CD4-positive, alpha-beta T cell treated with Interleukin-1 beta for 1 hour (primary cell): ENCODE results near the gene PTGER3.
A peak's percentile ranks its signal among the peaks of the same experiment; 100 is the strongest.

Source experiments
- DNase-seq, 2 donors: peaks; one replicate each; pipeline ENCODE4 v3.0.0-alpha.2; 2020 to 2022

PTGER3 gene

GRCh38 chr1:71047635-71048607, at the start of gene PTGER3:
PTGER3 (minus strand) TSS chr1:71047816; CDS start chr1:71047577, 239 bp downstream.
- DNase-seq: peak; percentile 23 to 38

DNA sequence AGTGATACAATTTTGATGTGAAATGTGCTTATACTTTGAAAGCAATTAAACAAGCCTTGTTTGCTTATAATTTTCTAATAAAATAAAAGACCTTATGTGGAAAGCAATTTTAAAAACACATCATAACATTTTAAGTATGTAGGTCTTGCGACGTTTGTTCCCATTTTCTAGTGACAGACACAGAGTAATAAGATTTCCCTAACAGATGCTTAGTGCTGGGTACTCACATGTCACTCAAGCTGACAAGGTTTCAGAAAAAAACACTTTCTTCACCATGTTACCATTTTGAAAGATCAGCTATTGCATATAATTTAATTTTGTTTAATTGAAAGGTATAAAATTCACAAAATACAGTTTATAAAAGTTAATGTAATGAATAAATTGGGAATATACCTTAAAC, 47.3 kb upstream of the PTGER3 start:
- no peak for DNase-seq

DNA sequence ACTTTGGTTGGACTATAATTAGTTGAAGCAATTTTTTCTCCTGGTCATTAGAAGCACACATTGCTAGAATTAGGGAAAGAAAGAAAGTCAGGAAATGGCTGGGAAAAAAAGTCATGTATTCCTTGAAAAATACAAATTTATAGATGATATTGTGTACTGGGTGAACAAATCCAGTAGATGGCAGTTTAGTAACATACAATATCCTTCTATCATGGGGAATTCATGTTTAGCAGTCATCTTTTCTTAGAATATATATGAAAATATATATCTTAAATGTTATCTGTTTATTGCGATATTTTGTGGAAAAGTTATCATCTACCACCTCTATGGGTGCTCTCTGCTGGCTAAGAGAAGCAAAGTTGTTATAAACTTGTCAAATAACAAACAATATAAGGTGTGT, 46.3 kb upstream of the PTGER3 start:
- no peak for DNase-seq

DNA sequence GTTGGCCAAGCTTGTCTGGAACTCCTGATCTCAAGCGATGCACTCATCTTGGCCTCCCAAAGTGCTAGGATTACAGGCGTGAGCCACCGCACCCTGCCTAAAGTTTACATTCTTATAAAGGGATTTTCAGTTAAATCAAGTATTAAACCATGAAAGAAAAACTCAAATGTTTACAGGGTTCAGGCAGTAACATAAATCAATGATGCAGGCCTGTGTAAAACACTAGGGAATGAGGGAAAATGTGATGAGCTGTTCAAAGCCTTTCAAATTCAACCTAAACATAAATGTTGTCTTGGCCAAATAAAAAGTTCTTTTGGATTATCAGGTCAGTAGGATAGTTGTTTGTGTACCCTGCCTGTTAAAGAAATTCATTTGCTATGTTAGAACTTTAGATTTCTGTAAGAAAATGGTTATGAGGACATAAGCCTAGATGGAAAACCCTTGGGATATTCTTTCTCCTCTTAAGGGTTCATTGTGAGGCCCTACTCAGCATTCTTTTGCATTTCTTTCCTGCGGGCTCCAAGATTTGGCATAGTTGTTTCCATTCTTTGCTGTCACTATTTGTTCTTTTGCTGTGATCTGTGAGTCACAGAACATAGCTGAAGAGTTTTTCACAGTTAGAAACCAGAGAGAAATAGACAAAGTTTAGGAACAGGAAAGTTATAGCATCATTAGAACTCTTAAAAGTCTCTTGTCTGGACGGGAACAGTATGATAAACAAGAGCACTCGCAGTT, 42.1 kb upstream of the PTGER3 start:
- DNase-seq: no peak

DNA sequence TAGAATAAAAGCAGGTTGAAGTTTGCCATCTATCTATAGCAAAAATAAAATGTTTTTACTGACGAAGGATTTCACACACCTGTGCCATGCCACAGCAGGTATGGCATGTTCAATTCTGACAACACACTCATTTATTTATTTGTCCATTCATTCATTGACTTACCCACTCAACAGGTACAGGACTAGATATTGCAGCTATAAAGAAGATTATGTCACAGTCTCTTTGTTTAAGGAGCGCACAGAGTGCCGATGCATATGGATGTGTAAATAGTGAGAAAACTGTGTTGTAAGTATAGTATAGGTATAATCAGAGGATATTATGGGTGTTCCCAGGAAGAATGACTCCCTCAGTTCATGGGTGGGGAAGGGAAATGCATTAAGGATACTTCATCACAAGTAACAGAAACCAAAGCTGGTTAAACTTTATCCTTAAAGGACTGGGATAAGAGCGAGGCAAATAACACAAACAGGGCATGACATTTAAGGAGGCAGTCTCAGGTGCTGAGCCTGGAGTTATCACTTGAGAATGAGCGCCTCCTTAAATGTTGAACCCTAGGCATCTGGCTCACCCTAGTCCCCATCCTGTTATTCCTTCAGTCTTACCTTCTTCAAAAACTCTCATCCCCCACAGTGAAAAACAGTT, 41.1 kb upstream of the PTGER3 start:
- DNase-seq: no peak

GRCh38 chr1:71087713-71088112, 40.1 kb upstream of the PTGER3 start:
- DNase-seq: no peak

DNA sequence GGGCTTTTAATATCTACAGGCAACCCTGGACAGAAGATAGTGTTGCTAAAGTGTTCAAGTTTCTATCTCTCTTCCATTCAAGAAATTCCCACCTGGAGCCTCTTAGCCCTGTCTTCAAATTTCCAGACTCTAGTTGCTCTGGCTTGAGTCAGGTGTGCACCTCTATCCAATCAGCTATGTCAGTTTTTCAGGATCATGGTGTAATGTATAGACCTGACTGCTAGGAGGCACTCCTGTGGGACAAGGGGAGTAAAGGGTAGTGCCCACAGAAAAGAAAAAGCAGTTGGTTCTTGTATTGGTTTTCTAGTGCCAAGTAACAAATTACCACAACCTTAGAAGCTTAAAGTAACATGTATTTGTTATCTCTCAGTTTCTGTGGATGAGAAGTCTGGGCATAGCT, 39.4 kb upstream of the PTGER3 start:
- DNase-seq: no peak

DNA sequence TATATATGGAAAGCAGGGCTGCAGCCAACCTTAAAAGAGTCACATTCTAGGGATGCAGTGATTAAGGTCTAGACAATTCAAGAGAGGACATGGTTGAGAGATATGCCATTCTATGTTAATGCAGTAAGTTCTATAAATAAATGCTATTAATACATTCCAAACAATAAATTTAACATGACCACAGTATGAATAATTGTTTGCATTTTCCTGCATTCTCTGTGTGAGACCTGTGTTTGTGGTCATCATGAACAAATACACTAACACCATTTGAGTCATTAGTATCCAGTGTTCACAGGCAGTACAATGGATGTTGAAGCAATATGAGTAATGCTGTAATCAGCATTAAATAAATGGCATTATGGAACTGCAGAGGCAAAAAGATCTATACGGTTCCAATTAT, 38.7 kb upstream of the PTGER3 start:
- no peak for DNase-seq

DNA sequence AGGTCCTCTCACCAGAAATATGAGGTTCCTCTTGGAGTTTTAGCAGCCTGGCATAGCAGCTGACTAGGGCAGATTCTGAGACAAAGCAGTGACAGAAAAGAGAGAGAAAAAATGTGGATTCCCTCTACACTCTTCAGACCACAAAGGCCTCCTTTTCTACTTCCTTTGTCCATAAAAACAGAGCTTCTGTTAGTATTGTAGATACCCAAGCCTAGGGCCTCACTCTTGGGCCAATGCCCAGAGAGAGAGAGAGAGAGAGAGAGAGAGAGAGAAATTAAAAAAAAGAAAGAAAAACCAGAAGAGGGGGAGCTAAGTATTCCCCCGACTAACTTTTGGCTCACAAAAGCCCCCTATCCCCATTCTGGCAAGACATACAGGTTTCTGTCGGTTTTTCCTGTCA, 35.7 kb upstream of the PTGER3 start:
- DNase-seq: no peak

DNA sequence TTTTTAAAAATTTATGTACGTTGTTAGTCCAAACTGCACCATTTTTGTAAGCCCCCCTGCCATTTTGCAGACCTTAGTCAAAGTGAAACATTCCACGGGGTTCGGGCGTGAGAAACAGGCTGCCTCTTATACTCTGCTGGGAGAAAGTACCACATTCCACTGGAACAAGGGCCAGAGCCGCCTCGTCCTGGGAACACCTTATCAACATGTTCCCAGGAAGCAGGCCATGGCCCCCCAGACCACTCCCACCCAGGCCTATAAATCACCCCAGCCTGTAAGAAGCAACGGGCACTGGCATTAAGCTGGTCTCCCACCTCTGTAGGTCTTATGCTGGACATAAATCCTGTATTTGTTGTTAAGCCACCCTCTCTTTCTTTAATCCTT, 34.1 kb upstream of the PTGER3 start:
- no peak for DNase-seq

- DNase-seq: peak; percentile 93 to 94
Observed at GRCh38 chr1:71080739-71081696, 33.4 kb upstream of the PTGER3 start, which contains the start of gene ZRANB2. ZRANB2 (minus strand) TSS chr1:71081035; CDS start chr1:71080995, 40 bp downstream.

GRCh38 chr1:71080230-71080738, 32.7 kb upstream of the PTGER3 start:
- DNase-seq: peak in 1 of 2 donors; percentile 7

GRCh38 chr1:71074681-71075080, 27.1 kb upstream of the PTGER3 start:
- no peak for DNase-seq

DNA sequence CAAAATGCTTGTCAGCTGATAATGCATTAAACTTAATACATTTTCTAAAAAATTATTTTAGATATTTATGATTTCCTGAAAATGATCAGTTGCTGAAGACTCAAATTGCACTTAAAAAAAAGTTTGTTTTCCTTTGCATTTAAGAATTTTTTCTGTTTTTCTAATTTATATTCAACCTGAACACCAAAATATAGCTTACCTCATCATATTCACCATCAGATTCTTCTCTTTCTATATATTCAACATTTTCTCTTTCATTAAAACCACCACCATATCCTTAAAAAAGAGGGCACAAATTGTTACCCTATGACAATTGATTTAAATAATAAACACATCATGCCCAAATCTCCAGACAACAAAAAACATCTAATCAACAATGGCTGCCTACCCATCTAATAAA, 24.7 kb upstream of the PTGER3 start:
- no peak for DNase-seq

GRCh38 chr1:71071720-71072119, 24.1 kb upstream of the PTGER3 start:
- no peak for DNase-seq

- DNase-seq: no peak
Observed at GRCh38 chr1:71068325-71069240, 21.0 kb upstream of the PTGER3 start.

GRCh38 chr1:71054791-71055190, 7.2 kb upstream of the PTGER3 start:
- no peak for DNase-seq

GRCh38 chr1:71054281-71054731, 6.7 kb upstream of the PTGER3 start:
- no peak for DNase-seq

DNA sequence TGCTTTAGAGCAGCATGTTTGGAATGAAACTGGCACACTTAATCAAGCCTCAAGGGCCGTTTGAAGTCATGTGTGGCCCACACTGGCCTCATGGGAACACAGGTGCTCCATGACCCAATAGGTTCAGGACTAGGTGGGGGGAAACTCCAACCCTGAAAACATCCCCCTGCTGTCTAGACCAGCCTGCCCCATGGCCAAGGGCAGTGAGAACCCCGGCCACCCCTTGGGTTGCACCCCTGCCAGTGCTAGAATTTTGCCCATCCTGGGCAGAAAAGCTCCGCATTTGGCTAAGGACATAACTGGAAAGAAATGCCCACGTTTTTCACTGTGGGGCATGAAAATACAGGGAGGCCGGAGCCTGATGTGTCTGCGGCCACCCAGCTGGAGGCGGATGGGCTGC, 6.1 kb upstream of the PTGER3 start:
- no peak for DNase-seq

DNA sequence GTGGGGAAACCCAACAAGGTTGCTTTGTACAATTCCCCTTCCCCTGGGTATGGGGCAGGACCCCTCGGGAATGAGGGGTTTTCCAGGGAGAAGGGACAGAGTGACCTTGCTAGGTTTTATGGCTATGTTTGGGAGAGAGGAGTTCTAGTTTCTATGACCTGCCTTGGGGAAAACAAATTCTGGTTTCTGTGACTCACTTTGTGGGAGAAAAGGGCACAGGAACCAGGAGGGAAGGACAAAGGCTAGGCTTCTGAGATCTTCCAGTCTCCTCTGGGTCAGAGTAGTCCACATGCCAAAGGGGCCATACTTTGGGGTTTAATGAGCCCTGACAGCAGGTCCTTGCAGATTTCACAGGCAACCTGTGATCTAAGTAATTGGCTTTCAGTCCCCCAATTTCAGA, 5.5 kb upstream of the PTGER3 start:
- DNase-seq: no peak
